ENCODE results near the gene EIPR1. TPM values are rescaled to one million over a fixed set of nuclear protein-coding genes. Genes with fewer than 3 reads are reported as not detected.

EIPR1 gene
- total and polyA plus RNA-seq, 5 donors from 2014 or later, result 26.6 to 44.8 (median 33.7) TPM

- H3K27me3 Mint-ChIP-seq, result no peaks in the 10 kb centered on the region
- Histone ChIP-seq H3K9me3 (ENCODE audit: control insufficient read depth in 2 of 2, low read length in 2 of 2) (no peaks in the 10 kb centered on the region), H3K27ac (ENCODE audit: insufficient read depth, low read length, poor library complexity, severe bottlenecking) (no peak overlapping the region), H3K4me1 (ENCODE audit: control insufficient read depth, insufficient read depth, low read length, poor library complexity, severe bottlenecking) (no peaks in the 10 kb centered on the region), H3K36me3 (ENCODE audit: control insufficient read depth, insufficient read depth, low read length) (peaks cover 19% of the 10 kb centered on the region), H3K27me3 (ENCODE audit: control insufficient read depth, insufficient read depth, low read length) (no peaks in the 10 kb centered on the region), H3K4me3 (ENCODE audit: low read depth, low read length) (no peak overlapping the region)
- no peak overlapping the region for H3K4me3 Mint-ChIP-seq
- peaks cover 0 to 11% (median 2%) of the 10 kb centered on the region in 4 donors for H3K4me1 Mint-ChIP-seq
- no peak for ATAC-seq (ENCODE audit: low read depth in 2 of 2)
- no peak for DNase-seq
- H3K36me3 Mint-ChIP-seq, result peaks cover 35% of the 10 kb centered on the region
- no peak overlapping the region for H3K27ac Mint-ChIP-seq
- peaks cover 0 to 2% (median 0%) of the 10 kb centered on the region in 7 donors for H3K9me3 Mint-ChIP-seq
Observed at GRCh38 chr2:3321825-3322224, 55.8 kb downstream of the EIPR1 start.

GRCh38 chr2:3320910-3321605 is 56.6 kb downstream of the EIPR1 start:
- Histone ChIP-seq H3K27ac (ENCODE audit: insufficient read depth, low read length, poor library complexity, severe bottlenecking) (no peak overlapping the region), H3K9me3 (ENCODE audit: control insufficient read depth in 2 of 2, low read length in 2 of 2) (no peaks in the 10 kb centered on the region), H3K4me1 (ENCODE audit: control insufficient read depth, insufficient read depth, low read length, poor library complexity, severe bottlenecking) (no peaks in the 10 kb centered on the region), H3K36me3 (ENCODE audit: control insufficient read depth, insufficient read depth, low read length) (peaks cover 19% of the 10 kb centered on the region), H3K4me3 (ENCODE audit: low read depth, low read length) (no peak overlapping the region), H3K27me3 (ENCODE audit: control insufficient read depth, insufficient read depth, low read length) (no peaks in the 10 kb centered on the region)
- H3K27ac Mint-ChIP-seq, result no peak overlapping the region
- H3K36me3 Mint-ChIP-seq, result peaks cover 31% of the 10 kb centered on the region
- no peak for ATAC-seq (ENCODE audit: low read depth in 2 of 2)
- no peak overlapping the region for H3K4me3 Mint-ChIP-seq
- DNase-seq, result no peak
- peaks cover 0 to 2% (median 0%) of the 10 kb centered on the region in 7 donors for H3K9me3 Mint-ChIP-seq
- peaks cover 0 to 8% (median 4%) of the 10 kb centered on the region in 4 donors for H3K4me1 Mint-ChIP-seq
- no peaks in the 10 kb centered on the region for H3K27me3 Mint-ChIP-seq

GRCh38 chr2:3319745-3320566 is 57.7 kb downstream of the EIPR1 start:
- Histone ChIP-seq H3K27me3 (ENCODE audit: control insufficient read depth, insufficient read depth, low read length) (no peaks in the 10 kb centered on the region), H3K36me3 (ENCODE audit: control insufficient read depth, insufficient read depth, low read length) (peaks cover 19% of the 10 kb centered on the region), H3K9me3 (ENCODE audit: control insufficient read depth in 2 of 2, low read length in 2 of 2) (no peaks in the 10 kb centered on the region), H3K4me1 (ENCODE audit: control insufficient read depth, insufficient read depth, low read length, poor library complexity, severe bottlenecking) (no peaks in the 10 kb centered on the region), H3K27ac (ENCODE audit: insufficient read depth, low read length, poor library complexity, severe bottlenecking) (no peak overlapping the region), H3K4me3 (ENCODE audit: low read depth, low read length) (no peak overlapping the region)
- Mint-ChIP-seq H3K4me3 (no peak overlapping the region), H3K36me3 (peaks cover 31% of the 10 kb centered on the region), H3K4me1 (peaks cover 0 to 5% (median 4%) of the 10 kb centered on the region in 4 donors), H3K27me3 (no peaks in the 10 kb centered on the region), H3K9me3 (peaks cover 0 to 2% (median 0%) of the 10 kb centered on the region in 7 donors), H3K27ac (peak overlapping the region in 1 of 3 donors; percentile 46)
- ATAC-seq (ENCODE audit: low read depth in 2 of 2), result no peak
- DNase-seq, result no peak

DNA sequence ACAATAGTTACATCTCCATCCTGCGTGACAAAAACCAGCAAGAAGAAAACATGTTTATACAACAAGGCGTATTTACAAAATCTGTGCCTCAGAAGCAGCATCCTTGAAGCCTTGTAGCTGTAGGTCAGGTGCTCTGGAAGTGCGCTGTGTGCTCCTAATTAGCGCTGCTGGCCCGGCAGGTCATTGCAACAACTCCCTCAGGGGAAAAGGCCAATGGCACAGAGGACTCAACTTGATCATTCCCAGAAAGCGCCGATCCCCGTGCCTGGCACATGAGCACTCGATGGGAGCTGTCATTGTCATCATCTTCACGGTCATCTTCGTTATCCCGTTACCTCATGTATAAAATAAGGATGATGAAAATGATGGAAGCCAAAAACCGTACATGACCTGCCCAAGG is 58.5 kb downstream of the EIPR1 start:
- no peak for DNase-seq
- no peak overlapping the region for H3K27ac Mint-ChIP-seq

GRCh38 chr2:3317871-3318590 is 59.6 kb downstream of the EIPR1 start:
- H3K36me3 ChIP-seq (ENCODE audit: control insufficient read depth, insufficient read depth, low read length), result peaks cover 19% of the 10 kb centered on the region
- H3K27me3 ChIP-seq (ENCODE audit: control insufficient read depth, insufficient read depth, low read length), result no peaks in the 10 kb centered on the region
- no peaks in the 10 kb centered on the region for H3K27me3 Mint-ChIP-seq
- H3K4me1 ChIP-seq (ENCODE audit: control insufficient read depth, insufficient read depth, low read length, poor library complexity, severe bottlenecking), result peaks cover 2% of the 10 kb centered on the region
- DNase-seq, result no peak
- peaks cover 0 to 2% (median 0%) of the 10 kb centered on the region in 7 donors for H3K9me3 Mint-ChIP-seq
- H3K27ac Mint-ChIP-seq, result no peak overlapping the region
- H3K4me3 ChIP-seq (ENCODE audit: low read depth, low read length), result no peak overlapping the region
- no peaks in the 10 kb centered on the region for H3K9me3 ChIP-seq (ENCODE audit: control insufficient read depth in 2 of 2, low read length in 2 of 2)
- H3K36me3 Mint-ChIP-seq, result peaks cover 31% of the 10 kb centered on the region
- H3K4me3 Mint-ChIP-seq, result no peak overlapping the region
- ATAC-seq (ENCODE audit: low read depth in 2 of 2), result no peak
- H3K27ac ChIP-seq (ENCODE audit: insufficient read depth, low read length, poor library complexity, severe bottlenecking), result no peak overlapping the region
- peaks cover 5 to 15% (median 9%) of the 10 kb centered on the region in 4 donors for H3K4me1 Mint-ChIP-seq

More for the DNA sequence above, 58.5 kb downstream of the EIPR1 start:
- H3K36me3 Mint-ChIP-seq, result peaks cover 31% of the 10 kb centered on the region
- no peaks in the 10 kb centered on the region for H3K9me3 ChIP-seq (ENCODE audit: control insufficient read depth in 2 of 2, low read length in 2 of 2)
- no peak for ATAC-seq (ENCODE audit: low read depth in 2 of 2)
- no peak overlapping the region for H3K4me3 Mint-ChIP-seq
- no peaks in the 10 kb centered on the region for H3K4me1 ChIP-seq (ENCODE audit: control insufficient read depth, insufficient read depth, low read length, poor library complexity, severe bottlenecking)
- peaks cover 19% of the 10 kb centered on the region for H3K36me3 ChIP-seq (ENCODE audit: control insufficient read depth, insufficient read depth, low read length)
- H3K27ac ChIP-seq (ENCODE audit: insufficient read depth, low read length, poor library complexity, severe bottlenecking), result no peak overlapping the region
- H3K4me1 Mint-ChIP-seq, result peaks cover 0 to 9% (median 6%) of the 10 kb centered on the region in 4 donors
- no peaks in the 10 kb centered on the region for H3K27me3 ChIP-seq (ENCODE audit: control insufficient read depth, insufficient read depth, low read length)
- no peak overlapping the region for H3K4me3 ChIP-seq (ENCODE audit: low read depth, low read length)
- H3K27me3 Mint-ChIP-seq, result no peaks in the 10 kb centered on the region
- peaks cover 0 to 2% (median 0%) of the 10 kb centered on the region in 7 donors for H3K9me3 Mint-ChIP-seq

- H3K27ac Mint-ChIP-seq, result no peak overlapping the region
- DNase-seq, result no peak
- H3K27me3 Mint-ChIP-seq, result no peaks in the 10 kb centered on the region
Observed at GRCh38 chr2:3317277-3317685, 60.3 kb downstream of the EIPR1 start.

DNA sequence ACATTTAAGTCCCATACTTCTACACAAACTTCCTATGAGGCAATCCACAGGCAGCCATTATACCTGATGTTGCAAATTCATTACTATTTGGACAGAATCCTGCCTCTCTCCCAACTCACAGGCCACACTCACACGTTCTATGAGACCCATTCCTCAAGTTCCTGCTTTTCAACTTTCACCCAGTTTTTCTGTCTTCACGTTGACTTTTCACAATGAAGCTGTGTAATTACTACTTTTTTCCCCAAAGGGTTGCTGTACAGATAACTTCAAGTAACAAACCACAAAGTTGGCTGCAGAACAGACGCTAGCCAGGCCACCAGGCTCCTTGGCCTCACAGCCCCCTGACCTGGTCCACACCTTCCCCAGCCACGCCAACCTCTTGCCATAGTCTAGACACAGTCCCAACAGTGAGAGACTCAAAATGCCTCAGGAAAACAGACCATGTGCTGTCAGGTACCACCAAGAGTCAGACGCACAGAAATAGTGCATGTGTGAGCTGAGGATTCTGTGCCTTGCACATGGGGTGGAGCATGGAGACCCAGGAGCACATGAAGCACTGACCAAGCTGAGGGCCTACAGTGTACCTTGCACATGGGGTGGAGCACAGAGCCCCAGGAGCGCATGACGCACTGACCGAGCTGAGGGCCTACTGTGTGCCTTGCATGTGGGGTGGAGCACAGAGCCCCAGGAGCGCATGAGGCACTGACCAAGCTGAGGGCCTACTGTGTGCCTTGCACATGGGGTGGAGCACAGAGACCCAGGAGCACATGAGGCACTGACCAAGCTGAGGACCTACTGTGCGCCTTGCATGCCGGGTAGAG is 61.0 kb downstream of the EIPR1 start:
- Mint-ChIP-seq H3K36me3 (peaks cover 24% of the 10 kb centered on the region), H3K4me1 (peaks cover 10 to 23% (median 14%) of the 10 kb centered on the region in 4 donors)
- no peak for ATAC-seq (ENCODE audit: low read depth in 2 of 2)

More at GRCh38 chr2:3317277-3317685, 60.3 kb downstream of the EIPR1 start:
- Histone ChIP-seq H3K27me3 (ENCODE audit: control insufficient read depth, insufficient read depth, low read length) (no peaks in the 10 kb centered on the region), H3K9me3 (ENCODE audit: control insufficient read depth in 2 of 2, low read length in 2 of 2) (no peaks in the 10 kb centered on the region), H3K36me3 (ENCODE audit: control insufficient read depth, insufficient read depth, low read length) (peaks cover 16% of the 10 kb centered on the region), H3K4me1 (ENCODE audit: control insufficient read depth, insufficient read depth, low read length, poor library complexity, severe bottlenecking) (peaks cover 3% of the 10 kb centered on the region), H3K4me3 (ENCODE audit: low read depth, low read length) (no peak overlapping the region), H3K27ac (ENCODE audit: insufficient read depth, low read length, poor library complexity, severe bottlenecking) (no peak overlapping the region)
- peaks cover 0 to 2% (median 0%) of the 10 kb centered on the region in 7 donors for H3K9me3 Mint-ChIP-seq
- ATAC-seq (ENCODE audit: low read depth in 2 of 2), result no peak
- peaks cover 30% of the 10 kb centered on the region for H3K36me3 Mint-ChIP-seq
- H3K4me3 Mint-ChIP-seq, result no peak overlapping the region
- H3K4me1 Mint-ChIP-seq, result peaks cover 10 to 22% (median 14%) of the 10 kb centered on the region in 4 donors

More for the DNA sequence above, 61.0 kb downstream of the EIPR1 start:
- Histone ChIP-seq H3K27ac (ENCODE audit: insufficient read depth, low read length, poor library complexity, severe bottlenecking) (no peak overlapping the region), H3K9me3 (ENCODE audit: control insufficient read depth in 2 of 2, low read length in 2 of 2) (no peaks in the 10 kb centered on the region), H3K4me3 (ENCODE audit: low read depth, low read length) (no peak overlapping the region), H3K4me1 (ENCODE audit: control insufficient read depth, insufficient read depth, low read length, poor library complexity, severe bottlenecking) (peaks cover 3% of the 10 kb centered on the region), H3K36me3 (ENCODE audit: control insufficient read depth, insufficient read depth, low read length) (peaks cover 11% of the 10 kb centered on the region), H3K27me3 (ENCODE audit: control insufficient read depth, insufficient read depth, low read length) (no peaks in the 10 kb centered on the region)
- Mint-ChIP-seq H3K27ac (no peak overlapping the region), H3K27me3 (no peaks in the 10 kb centered on the region), H3K4me3 (no peak overlapping the region), H3K9me3 (peaks cover 0 to 2% (median 0%) of the 10 kb centered on the region in 7 donors)
- no peak for DNase-seq

Measured in CD4-positive, CD25-positive, alpha-beta regulatory T cell (primary cell).